Right kidney (tissue), 1 donor: ENCODE measurements around the gene HEXIM1.

Experiments
- DNase-seq: peaks from one replicate; pipeline ENCODE4 v3.0.0-alpha.2; 2016

Gene HEXIM1

DNA sequence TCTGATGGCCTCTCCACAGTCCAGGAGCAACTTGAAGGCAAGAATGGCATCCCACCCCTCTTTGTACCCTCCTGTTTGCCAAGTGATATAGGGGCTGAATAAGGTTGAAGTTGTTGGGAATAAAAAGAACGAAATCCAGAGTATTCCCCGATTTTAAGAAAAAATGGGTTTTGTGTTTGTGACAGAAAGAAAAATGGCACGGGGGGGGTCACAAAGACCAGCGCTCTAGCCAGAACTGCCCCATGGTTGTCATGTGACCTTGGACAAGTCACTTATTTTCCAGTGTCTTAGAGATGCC, 1.7 kb upstream of the HEXIM1 start:
- no peak for DNase-seq

DNA sequence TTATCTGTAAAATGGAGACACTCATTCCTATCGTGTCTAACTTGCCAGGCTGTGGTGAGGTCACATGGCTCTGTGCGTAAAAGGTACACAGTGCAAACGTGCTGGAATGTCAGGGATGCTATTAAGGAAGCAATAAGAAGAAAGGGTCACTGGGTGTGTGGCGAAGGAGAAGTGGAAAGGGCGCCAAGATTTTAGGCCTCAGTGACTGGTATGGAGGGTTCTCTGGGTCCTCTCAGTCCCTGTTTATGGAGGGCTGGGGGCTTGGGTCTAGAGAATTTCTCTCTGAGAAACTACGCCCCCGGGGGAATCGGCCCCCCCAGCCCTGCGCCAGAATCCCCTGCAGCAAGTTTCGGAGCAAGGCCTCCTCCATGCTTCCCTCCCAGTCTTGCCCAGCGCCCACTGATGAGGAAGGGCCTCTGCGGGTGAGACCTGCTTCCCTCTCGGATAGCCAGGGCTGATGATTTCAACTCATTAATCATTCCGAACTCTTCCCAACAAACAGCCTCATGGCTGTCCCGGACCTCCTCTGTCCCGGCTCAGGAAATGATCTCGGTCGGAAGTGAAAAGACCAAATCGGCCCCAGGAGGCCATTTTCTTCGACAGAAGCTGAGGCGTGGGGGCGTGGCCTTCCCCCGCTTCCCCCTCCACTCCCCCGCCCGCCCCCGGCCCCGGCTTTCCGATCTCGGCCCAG, 1.2 kb upstream of the HEXIM1 start:
- peak; percentile 91 for DNase-seq

GRCh38 chr17:45147581-45148182, 593 bp upstream of the HEXIM1 start:
- DNase-seq, result peak; percentile 91

DNA sequence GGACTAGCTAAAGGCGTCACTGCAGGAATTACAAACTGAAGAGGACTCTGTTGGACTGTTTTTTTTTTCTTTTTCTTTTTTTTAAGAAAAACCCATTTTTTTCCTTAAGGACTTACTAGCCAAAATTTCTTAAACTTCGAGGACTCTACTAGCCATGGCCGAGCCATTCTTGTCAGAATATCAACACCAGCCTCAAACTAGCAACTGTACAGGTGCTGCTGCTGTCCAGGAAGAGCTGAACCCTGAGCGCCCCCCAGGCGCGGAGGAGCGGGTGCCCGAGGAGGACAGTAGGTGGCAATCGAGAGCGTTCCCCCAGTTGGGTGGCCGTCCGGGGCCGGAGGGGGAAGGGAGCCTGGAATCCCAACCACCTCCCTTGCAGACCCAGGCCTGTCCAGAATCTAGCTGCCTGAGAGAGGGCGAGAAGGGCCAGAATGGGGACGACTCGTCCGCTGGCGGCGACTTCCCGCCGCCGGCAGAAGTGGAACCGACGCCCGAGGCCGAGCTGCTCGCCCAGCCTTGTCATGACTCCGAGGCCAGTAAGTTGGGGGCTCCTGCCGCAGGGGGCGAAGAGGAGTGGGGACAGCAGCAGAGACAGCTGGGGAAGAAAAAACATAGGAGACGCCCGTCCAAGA, 878 bp downstream of the HEXIM1 start:
- DNase-seq, result peak; percentile 94

DNA sequence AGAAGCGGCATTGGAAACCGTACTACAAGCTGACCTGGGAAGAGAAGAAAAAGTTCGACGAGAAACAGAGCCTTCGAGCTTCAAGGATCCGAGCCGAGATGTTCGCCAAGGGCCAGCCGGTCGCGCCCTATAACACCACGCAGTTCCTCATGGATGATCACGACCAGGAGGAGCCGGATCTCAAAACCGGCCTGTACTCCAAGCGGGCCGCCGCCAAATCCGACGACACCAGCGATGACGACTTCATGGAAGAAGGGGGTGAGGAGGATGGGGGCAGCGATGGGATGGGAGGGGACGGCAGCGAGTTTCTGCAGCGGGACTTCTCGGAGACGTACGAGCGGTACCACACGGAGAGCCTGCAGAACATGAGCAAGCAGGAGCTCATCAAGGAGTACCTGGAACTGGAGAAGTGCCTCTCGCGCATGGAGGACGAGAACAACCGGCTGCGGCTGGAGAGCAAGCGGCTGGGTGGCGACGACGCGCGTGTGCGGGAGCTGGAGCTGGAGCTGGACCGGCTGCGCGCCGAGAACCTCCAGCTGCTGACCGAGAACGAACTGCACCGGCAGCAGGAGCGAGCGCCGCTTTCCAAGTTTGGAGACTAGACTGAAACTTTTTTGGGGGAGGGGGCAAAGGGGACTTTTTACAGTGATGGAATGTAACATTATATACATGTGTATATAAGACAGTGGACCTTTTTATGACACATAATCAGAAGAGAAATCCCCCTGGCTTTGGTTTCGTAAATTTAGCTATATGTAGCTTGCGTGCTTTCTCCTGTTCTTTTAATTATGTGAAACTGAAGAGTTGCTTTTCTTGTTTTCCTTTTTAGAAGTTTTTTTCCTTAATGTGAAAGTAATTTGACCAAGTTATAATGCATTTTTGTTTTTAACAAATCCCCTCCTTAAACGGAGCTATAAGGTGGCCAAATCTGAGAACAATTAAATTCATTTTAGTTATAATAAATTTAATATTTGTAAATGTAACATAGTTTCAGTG, 1.7 kb downstream of the HEXIM1 start:
- peak; percentile 84 for DNase-seq

GRCh38 chr17:45150911-45151809, 2.9 kb downstream of the HEXIM1 start:
- DNase-seq, result no peak

DNA sequence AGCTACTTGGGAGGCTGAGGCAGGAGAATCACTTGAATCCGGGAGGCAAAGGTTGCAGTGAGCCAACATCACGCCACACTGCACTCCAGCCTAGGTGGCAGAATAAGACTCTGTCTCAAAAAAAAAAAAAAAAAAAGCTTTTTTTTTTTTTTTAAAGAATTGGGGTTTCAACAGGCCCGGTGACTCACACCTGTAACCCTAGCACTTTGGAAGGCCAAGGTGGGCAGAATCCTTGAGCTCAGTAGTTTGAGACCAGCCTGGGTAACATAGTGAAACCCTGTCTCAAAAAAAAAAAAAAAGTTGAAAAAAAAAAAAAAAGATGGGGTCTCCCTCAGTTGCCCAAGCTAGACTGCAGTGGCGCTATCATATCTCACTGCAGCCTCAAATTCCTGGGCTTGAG, 6.8 kb downstream of the HEXIM1 start:
- no peak for DNase-seq

- no peak for DNase-seq
Measured at GRCh38 chr17:45155483-45155882, 7.2 kb downstream of the HEXIM1 start.

DNA sequence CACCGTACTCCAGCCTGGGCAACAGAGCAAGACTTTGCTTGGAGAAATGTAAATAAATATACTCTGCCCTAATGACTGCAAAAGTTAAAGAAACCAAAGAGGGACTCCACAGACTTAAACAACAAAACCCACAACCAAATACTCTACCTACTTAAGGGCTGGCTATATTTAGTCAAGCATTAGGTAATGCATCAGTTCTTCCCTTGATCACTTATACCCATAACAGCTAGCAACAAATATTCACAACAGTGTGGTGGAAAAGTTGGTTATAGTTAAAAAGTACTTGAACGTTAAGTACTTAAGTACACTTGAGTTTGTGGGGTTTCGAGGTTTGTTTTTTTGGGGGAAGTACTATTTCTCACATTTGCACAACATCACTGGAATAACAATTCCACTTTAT, 8.0 kb downstream of the HEXIM1 start:
- DNase-seq, result no peak

- DNase-seq, result no peak
Measured at GRCh38 chr17:45160447-45161287, 12.4 kb downstream of the HEXIM1 start.

DNA sequence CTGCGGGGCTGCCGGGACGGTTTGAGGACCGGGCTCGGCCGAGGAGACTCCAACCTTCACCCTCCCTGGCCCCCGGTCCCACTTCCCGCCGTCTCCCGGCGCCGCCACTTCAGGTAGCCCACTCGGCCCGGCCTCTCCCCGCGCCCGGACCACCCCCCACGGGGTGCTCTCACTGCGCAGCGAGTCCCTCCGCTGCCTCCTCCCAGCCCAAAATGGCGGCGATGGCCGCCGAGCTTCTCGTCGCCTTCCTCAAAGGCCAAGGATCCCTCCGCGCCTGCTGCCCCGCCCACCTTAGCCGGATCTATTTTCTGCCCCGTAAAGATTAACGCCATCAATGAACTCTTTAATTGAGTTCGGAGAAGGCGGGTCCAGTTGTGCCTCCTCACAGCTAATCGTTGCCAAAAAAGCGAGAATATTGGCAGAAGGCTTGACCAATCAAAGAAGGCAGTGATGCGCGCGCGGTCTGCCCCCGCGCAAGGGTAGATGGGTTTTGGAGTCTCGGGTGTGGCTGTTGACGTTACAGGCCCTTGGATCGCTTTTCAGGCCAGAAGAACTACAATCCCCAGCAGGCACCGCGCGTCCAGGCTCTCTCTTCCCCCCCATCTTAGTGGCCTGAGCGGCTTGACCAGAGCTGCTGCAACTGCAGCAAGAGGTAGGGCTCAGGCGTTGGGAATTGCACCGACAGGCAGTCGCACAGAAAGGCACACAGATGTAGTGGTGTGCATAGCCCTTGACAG, 13.2 kb downstream of the HEXIM1 start, which contains the start of gene HEXIM2:
Gene HEXIM2 (plus strand): TSS at position 588 of the 737 bp plus-strand sequence. CDS start 919 bp downstream, outside the sequence.
- DNase-seq, result peak; percentile 98

DNA sequence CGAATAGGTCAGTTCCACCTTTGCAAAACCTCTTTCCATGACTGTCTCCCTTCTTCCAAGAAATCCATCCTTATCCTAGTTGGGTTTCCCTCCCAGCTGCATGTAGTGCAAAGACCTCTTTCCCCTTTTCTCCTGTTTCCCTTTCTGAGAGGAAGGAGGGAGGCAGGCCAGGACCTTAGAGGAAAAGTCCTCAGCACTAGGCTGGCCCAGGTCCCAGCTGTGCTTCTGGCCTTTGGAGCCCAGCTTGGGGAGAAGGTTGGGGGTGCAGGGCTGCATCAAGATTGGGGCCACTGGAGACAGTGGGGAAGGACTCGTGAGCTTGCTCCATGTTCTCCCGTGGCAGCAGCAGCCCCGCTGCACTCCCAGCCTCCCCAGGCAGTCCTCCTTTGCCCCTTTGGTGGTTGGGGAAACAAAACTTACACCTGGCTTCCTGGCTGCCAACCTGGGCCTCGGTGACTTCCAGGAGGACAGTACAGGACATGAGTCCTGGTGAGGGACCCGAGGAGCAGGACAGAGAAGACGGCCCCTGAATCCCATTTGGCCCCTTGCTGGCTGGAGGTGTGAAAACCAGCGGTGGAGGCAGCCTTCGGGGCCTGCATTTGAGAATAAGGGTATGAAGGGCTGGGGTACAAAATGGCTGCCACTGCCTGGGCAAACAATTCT, 13.9 kb downstream of the HEXIM1 start:
- no peak for DNase-seq

DNA sequence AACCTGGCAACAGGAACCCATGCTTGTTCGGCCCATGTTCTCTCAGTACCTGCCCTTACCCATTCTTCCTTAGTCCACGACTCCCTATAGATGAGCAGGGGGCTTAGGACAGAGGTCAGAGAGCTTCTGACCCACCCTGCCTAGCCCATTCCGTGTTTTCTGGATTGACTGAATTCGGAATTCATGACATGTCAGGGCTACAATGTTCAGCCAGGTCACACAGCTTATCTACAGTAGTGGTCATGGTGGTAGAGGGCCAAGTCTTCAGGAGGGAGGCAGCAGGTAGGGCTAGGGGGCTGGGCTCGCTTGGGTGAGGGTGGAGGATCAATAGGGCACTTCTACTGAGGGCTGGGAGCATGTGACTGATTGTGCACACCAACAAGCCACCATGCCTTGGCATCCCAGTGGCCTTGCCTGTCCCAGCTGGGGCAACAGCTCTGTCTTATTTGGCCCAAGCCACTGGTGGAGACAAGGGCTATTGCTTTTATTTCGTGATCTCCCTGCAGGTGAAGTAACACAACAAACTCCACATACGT, 16.5 kb downstream of the HEXIM1 start:
- no peak for DNase-seq

DNA sequence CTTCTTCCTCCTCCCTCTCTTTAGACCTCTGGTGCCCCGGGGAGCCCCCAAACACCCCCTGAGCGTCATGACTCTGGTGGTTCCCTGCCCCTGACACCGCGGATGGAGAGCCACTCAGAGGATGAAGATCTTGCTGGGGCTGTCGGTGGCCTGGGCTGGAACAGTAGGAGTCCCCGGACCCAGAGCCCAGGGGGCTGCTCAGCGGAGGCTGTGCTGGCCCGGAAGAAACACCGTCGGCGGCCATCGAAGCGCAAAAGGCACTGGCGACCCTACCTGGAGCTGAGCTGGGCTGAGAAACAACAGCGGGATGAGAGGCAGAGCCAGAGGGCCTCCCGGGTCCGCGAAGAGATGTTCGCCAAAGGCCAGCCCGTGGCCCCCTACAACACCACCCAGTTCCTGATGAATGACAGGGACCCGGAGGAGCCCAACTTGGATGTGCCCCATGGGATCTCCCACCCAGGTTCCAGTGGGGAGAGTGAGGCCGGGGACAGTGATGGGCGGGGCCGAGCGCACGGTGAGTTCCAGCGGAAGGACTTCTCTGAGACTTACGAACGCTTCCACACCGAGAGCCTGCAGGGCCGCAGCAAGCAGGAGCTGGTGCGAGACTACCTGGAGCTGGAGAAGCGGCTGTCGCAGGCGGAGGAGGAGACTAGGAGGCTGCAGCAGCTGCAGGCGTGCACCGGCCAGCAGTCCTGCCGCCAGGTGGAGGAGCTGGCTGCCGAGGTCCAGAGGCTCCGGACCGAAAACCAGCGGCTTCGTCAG, 20.9 kb downstream of the HEXIM1 start:
- no peak for DNase-seq

- DNase-seq, result no peak
Measured at GRCh38 chr17:45170280-45170930, 22.1 kb downstream of the HEXIM1 start.

GRCh38 chr17:45170931-45171337, 22.7 kb downstream of the HEXIM1 start:
- DNase-seq, result no peak
